ENCODE results near the gene REEP2. TPM values are rescaled to one million over a fixed set of nuclear protein-coding genes. Genes with fewer than 3 reads are reported as not detected.
A peak's percentile ranks its signal among the peaks of the same experiment; 100 is the strongest.

The REEP2 gene
- total RNA-seq, 4 donors from 2014 or later, result 0.77 to 14.1 (median 5.0) TPM

DNA sequence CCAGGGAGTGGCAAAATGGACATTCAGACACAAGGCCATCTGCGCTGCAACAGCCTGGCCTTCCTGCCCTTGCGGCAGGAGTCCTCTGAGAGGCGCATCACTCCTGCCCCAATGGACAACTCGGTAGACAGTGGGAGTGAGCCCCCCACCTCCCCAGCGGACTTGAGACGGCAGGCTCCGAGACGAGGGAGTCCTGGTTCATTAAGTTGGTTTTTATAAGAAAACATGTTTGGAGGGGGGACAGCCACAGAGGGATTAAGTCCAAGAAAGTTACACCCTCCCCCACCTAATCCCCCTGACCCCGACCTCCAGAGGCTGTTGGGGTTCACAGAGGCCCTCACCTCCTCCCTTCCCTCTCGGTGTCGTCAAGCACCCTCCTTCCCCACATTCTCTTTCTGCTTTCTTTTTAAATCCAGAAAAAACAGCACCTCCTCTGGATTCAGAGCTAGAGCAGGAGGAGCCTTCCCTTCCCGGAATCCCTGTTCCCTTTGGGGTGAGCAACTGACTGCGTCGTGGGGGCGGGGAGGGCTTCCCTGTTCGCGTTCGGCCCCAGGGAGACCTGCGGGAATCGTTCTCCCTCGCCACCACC, 24.7 kb downstream of the REEP2 start:
- Histone ChIP-seq H3K27ac (peak overlapping the region; percentile 95 to 99), H3K4me3 (peak overlapping the region; percentile 69 to 75), H3K27me3 (no peaks in the 10 kb centered on the region), H3K9me3 (no peaks in the 10 kb centered on the region), H3K36me3 (no peaks in the 10 kb centered on the region), H3K4me1 (peaks cover 0 to 8% of the 10 kb centered on the region in 2 donors)
- no peak for TF ChIP-seq POLR2A (IDR thresholded peaks at IDR 0.05)
- TF ChIP-seq, protein P1, sequence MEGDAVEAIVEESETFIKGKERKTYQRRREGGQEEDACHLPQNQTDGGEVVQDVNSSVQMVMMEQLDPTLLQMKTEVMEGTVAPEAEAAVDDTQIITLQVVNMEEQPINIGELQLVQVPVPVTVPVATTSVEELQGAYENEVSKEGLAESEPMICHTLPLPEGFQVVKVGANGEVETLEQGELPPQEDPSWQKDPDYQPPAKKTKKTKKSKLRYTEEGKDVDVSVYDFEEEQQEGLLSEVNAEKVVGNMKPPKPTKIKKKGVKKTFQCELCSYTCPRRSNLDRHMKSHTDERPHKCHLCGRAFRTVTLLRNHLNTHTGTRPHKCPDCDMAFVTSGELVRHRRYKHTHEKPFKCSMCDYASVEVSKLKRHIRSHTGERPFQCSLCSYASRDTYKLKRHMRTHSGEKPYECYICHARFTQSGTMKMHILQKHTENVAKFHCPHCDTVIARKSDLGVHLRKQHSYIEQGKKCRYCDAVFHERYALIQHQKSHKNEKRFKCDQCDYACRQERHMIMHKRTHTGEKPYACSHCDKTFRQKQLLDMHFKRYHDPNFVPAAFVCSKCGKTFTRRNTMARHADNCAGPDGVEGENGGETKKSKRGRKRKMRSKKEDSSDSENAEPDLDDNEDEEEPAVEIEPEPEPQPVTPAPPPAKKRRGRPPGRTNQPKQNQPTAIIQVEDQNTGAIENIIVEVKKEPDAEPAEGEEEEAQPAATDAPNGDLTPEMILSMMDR (IDR thresholded peaks at IDR 0.05), result peak in 1 of 4 experiments; percentile 31
- intact Hi-C loops (cut with DNase I; ENCODE audit: low total_unique reads), result loop anchor here (5.0 kb wide), 1 partner anchor 39 kb away; no protein-coding TSS in a partner anchor
- peak in 1 of 2 donors; percentile 48 for DNase-seq

DNA sequence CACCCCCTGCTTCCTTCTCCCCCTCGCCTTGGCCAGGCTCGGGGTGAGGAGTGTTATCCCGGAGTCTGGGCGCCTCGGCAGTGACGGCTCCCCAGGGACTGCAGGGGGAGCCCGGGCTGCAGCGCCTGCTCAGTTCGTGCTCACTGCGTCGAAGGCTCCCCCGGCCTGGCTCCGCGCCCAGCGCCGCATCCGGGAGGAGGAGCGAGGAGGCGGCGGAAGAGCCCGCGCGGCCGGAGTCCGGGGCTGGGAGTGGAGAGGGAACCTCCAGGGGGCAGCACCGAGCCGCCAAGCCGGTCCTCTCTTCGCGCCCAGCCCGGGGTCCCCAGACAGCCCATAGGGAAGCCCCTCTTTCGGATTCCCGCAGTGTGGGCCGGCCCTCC, 25.1 kb downstream of the REEP2 start:
- intact Hi-C loops (cut with DNase I; ENCODE audit: low total_unique reads), result loop anchor here (5.0 kb wide), 1 partner anchor 38 kb away; no protein-coding TSS in a partner anchor
- Histone ChIP-seq H3K9me3 (no peaks in the 10 kb centered on the region), H3K27me3 (no peaks in the 10 kb centered on the region), H3K4me3 (peak overlapping the region; percentile 69 to 75), H3K4me1 (peaks cover 0 to 8% of the 10 kb centered on the region in 2 donors), H3K27ac (peak overlapping the region; percentile 95 to 99), H3K36me3 (no peaks in the 10 kb centered on the region)
- peak; percentile 59 to 82 for TF ChIP-seq POLR2A (IDR thresholded peaks at IDR 0.05)
- TF ChIP-seq, protein P1 (IDR thresholded peaks at IDR 0.05), result peak; percentile 83 to 94 (median 86)
- DNase-seq, result peak; percentile 94 to 98

DNA sequence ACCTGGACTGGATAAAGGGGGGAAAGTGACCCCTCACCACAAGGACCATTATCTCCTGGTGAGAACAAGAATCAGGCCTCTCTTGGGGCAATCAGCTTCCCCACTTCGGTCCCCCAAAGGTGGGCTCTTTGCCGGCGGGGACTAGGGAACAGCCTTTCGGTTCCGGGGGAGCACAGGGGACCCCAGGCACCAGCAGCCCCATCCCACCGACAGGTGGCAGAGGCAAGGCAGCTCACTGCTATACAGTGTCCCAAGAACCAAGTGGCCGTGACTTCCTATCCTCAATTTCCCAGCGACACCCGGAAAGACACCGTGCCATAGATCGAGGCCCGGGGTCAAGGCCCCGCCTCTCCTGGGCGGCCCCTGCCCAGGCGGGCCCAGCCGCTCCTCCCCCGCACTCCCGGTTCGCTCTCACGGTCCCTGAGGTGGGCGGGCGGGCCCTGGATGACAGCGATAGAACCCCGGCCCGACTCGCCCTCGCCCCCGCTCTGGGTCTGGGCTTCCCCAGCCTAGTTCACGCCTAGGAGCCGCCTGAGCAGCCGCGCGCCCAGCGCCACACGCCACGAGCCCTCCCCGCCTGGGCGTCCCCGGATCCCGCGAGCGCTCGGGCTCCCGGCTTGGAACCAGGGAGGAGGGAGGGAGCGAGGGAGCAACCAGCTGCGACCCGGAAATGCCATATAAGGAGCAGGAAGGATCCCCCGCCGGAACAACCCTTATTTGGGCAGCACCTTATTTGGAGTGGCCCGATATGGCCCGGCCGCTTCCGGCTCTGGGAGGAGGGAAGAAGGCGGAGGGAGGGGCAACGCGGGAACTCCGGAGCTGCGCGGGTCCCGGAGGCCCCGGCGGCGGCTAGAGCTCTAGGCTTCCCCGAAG, 25.8 kb downstream of the REEP2 start:
- no peaks in the 10 kb centered on the region for H3K9me3 ChIP-seq
- H3K27ac ChIP-seq, result peak overlapping the region; percentile 95 to 99
- no peaks in the 10 kb centered on the region for H3K27me3 ChIP-seq
- TF ChIP-seq, protein P1 (IDR thresholded peaks at IDR 0.05), result peak in 1 of 4 experiments; percentile 33
- TF ChIP-seq POLR2A (IDR thresholded peaks at IDR 0.05), result peak in 1 of 2 donors; percentile 56
- DNase-seq, result peak; percentile 96 to 99
- peak overlapping the region; percentile 69 to 75 for H3K4me3 ChIP-seq
- H3K36me3 ChIP-seq, result no peaks in the 10 kb centered on the region
- peaks cover 0 to 8% of the 10 kb centered on the region in 2 donors for H3K4me1 ChIP-seq
- intact Hi-C loops (cut with DNase I; ENCODE audit: low total_unique reads), result loop anchor here (5.0 kb wide), 1 partner anchor 38 kb away; no protein-coding TSS in a partner anchor

DNA sequence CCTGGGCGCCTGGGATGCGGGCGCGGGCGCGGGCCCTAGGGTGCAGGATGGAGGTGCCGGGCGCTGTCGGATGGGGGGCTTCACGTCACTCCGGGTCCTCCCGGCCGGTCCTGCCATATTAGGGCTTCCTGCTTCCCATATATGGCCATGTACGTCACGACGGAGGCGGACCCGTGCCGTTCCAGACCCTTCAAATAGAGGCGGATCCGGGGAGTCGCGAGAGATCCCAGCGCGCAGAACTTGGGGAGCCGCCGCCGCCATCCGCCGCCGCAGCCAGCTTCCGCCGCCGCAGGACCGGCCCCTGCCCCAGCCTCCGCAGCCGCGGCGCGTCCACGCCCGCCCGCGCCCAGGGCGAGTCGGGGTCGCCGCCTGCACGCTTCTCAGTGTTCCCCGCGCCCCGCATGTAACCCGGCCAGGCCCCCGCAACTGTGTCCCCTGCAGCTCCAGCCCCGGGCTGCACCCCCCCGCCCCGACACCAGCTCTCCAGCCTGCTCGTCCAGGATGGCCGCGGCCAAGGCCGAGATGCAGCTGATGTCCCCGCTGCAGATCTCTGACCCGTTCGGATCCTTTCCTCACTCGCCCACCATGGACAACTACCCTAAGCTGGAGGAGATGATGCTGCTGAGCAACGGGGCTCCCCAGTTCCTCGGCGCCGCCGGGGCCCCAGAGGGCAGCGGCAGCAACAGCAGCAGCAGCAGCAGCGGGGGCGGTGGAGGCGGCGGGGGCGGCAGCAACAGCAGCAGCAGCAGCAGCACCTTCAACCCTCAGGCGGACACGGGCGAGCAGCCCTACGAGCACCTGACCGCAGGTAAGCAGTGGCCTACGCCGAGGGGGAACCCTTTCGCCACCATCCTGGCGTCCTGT, 26.6 kb downstream of the REEP2 start, which contains the start of gene EGR1:
EGR1 (plus strand) TSS at position 219 of the 864 bp plus-strand sequence; CDS start at position 502, 283 bp downstream.
- Histone ChIP-seq H3K27ac (peak within 1 kb of the TSS; percentile 95 to 99), H3K9me3 (no peaks in the 10 kb centered on the region), H3K4me1 (peaks cover 0 to 8% of the 10 kb centered on the region in 2 donors), H3K27me3 (no peaks in the 10 kb centered on the region), H3K36me3 (no peaks in the 10 kb centered on the region), H3K4me3 (peak within 1 kb of the TSS; percentile 69 to 75)
- peak; percentile 95 to 97 for DNase-seq
- peak; percentile 85 to 97 for TF ChIP-seq POLR2A (IDR thresholded peaks at IDR 0.05)
- TF ChIP-seq, protein P1 (IDR thresholded peaks at IDR 0.05), result no peak
- intact Hi-C loops (cut with DNase I; ENCODE audit: low total_unique reads), result no loop called here

All from uterus (tissue), 4 donors.